EH (cell line): ENCODE measurements around the gene GCDH.
A peak's percentile ranks its signal among the peaks of the same experiment; 100 is the strongest.
"Not testable (repeated sequence)": the region's sequence is repeated elsewhere in the genome, so short reads cannot be mapped to it uniquely, and the experiment has no call there.

ENCODE experiments used
- DNase-seq: peaks from one replicate; pipeline ENCODE4 v3.0.0-alpha.2; 2015; ENCODE audit warnings: low read depth

The GCDH gene

GRCh38 chr19:12890787-12891552, at the start of gene GCDH:
TSS of gene GCDH (plus strand) at chr19:12891160. CDS start at chr19:12891305, 145 bp downstream.
- peak; percentile 99 for DNase-seq

- DNase-seq, result no peak
These were observed 48.4 kb upstream of the GCDH start for GRCh38 chr19:12842511-12842910.

DNA sequence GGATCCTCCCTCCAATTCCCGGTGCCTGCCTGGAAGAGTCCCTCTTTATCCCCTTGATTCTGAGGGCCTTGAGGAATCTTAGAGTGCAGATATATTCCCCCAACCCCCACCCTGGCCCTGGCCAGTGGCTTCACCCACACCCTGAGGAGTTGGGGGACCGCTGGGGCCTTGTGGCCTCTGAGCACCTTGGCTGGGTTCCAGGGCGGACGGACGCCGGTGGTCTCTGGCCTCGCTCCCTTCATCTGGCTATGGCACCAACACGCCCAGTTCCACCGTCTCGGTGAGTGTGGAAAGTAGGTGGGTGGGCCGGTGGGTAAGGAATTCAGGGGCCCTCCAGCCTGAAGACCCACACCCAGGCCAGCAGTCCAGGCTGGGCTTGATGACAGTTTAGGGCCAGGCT, 47.6 kb upstream of the GCDH start:
- DNase-seq, result no peak

DNA sequence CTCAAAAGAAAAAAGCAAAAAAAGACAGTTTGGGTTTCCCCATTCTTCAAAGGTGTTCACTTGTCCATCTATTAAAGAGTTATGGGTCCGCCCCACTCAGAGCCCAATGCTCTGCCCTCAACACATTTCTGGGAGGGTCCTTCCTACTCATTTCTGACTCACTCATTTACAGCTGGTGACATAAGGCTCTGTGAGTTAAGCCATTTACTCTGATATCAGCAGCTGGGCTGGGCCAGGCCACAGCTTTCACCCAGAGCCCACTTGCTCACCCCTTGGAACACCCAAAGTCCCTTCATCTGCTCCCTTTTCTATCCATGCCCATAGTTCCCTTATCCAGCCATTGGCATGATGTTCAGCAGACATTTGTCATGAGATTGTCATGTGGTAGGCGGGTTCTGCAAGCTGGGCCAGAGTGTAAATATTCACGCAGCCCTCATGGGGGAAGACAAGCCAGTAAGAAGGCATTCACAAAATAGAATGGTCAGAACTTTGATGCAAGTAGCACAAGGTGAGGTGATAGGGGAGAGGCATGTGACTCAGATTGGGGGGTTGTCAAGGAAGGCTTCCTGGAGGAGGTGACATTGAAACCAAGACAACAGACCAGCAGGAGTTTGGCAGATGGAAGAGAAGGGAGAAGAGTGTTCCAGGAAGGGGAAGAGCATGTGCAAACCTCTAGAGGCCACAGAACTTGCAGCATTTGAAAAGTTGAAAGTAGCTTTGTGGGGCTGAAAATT, 46.8 kb upstream of the GCDH start:
- no peak for DNase-seq

GRCh38 chr19:12846613-12847012, 44.3 kb upstream of the GCDH start:
- DNase-seq, result not testable (repeated sequence)

DNA sequence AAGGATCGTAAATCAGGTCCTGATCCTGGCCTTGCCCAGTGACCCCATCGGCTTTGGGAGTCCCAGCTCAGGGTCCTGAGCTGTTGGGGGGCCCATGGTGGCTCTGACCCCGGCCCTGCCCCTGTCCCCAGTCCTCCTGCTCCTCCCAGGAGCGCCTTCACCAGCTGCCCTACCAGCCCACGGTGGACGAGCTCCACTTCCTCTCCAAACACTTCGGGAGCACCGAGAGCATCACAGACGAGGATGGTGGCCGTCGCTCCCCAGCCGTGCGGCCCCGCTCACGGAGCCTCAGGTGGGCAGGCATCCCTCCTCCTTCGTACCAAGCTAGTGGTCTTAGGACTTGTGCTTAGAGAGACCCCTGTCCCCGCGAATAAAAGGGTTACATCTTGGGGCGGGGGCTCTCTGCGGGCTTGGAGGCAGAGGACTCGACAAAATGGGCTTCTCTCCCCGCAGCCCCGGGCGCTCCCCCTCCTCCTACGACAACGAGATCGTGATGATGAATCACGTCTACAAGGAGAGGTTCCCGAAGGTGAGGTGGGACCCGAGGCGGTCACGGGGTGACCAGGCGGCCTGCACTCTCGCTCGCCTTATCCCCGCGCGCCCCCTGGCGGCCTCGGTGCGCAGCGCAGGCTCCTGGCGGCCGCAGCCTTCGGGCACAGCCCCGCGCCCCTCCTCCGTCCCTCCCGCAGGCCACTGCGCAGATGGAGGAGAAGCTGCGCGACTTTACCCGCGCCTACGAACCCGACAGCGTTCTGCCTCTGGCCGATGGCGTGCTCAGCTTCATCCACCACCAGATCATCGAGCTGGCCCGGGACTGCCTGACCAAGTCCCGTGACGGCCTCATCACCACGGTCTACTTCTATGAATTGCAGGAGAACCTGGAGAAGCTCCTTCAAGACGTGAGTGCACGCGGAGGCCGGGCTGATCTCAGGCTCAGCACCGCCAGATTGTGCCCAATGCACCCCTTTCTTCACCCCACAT, 43.5 kb upstream of the GCDH start:
- peak; percentile 77 for DNase-seq

- DNase-seq, result no peak
These were observed 34.3 kb upstream of the GCDH start for GRCh38 chr19:12856653-12857052.

DNA sequence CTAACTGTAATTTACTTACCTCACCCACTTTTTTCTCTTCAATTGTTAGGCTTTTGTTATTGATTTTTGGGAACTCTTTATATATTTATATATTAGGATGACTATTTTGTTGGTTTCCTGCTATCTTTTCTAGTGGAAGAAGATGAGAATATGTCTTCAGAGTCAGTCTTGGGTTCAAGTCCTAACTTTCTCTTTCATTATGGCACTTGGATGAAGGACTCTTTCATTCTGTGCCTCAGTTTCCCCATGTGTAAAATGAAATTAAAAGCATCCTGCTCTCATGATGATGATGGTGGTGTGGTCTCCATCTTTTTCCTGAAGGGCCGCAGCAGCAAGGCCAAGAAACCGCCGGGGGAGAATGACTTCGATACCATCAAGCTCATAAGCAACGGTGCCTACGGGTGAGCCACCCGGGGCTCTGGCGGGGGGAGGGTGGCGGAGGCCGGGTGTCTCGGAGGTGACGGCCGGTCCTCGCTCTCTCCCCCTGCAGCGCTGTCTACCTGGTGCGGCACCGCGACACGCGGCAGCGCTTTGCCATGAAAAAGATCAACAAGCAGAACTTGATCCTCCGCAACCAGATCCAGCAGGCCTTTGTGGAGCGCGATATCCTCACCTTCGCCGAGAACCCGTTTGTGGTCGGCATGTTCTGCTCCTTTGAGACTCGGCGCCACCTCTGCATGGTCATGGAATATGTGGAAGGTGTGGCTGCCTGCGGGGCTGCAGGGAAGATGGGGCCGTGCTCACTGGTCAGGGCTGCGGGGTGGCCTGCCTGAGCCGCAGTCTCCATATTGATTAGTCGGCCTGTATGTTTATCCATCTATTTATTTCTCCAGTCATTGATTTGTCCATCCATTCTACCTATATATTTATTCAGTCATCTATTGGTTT, 32.7 kb upstream of the GCDH start:
- no peak for DNase-seq

DNA sequence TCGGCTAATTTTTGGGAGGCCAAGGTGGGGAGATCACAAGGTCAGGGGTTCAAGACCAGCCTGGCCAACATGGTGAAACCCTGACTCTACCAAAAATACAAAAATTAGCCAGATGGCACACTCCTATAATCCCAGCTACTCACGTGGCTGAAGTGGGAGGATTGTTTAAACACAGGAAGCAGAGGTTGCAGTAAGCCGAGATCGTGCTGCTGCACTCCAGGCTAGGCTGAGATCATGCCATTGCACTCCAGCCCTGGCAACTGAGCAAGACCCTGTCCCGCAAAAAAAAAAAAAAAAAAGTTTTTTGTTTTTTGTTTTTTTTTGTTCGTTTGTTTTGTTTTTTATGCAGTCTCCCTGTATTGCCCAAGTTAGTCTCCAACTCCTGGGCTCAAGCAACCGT, 31.4 kb upstream of the GCDH start:
- DNase-seq, result no peak

GRCh38 chr19:12864143-12864542, 26.8 kb upstream of the GCDH start:
- DNase-seq, result no peak

DNA sequence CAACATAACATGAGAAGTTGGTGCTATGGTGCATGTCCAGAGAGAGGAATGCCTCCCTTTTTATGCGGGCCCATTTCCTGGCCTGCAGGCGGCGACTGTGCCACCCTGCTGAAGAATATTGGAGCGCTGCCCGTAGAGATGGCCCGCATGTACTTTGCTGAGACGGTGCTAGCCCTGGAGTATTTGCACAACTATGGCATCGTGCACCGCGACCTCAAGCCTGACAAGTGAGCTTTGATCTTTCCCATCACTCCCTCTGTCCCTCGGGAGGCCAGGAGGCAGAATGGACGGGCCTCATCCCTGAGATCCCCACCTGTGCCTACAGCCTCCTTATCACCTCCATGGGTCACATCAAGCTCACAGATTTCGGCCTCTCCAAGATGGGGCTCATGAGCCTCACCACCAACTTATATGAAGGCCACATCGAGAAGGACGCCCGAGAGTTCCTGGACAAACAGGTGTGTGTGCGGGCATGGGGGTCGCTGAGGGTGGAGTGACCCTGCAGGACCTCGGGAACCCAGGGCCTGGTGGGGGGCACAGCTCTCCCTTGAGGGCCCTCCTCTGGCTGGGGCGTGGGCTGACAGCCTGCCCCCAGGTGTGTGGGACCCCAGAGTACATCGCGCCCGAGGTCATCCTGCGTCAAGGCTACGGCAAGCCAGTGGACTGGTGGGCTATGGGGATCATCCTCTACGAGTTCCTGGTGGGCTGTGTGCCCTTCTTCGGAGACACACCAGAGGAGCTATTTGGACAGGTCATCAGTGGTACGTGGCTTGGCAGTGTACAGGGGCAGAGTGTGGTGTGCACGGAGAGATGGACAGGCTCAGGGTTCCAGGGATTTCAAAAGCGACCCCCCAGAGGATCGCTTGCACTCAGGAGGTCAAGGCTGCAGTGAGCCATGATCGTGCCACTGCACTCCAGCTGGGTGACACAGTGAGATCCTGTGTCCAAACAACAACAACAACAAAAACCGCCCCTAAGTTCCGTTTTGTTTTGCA, 25.9 kb upstream of the GCDH start:
- no peak for DNase-seq

GRCh38 chr19:12865746-12866415, 25.1 kb upstream of the GCDH start:
- no peak for DNase-seq

- no peak for DNase-seq
These were observed 24.4 kb upstream of the GCDH start for GRCh38 chr19:12866416-12867119.

- peak; percentile 62 for DNase-seq
These were observed 23.6 kb upstream of the GCDH start for GRCh38 chr19:12867120-12868099.

GRCh38 chr19:12868540-12869112, 22.3 kb upstream of the GCDH start:
- peak; percentile 26 for DNase-seq

DNA sequence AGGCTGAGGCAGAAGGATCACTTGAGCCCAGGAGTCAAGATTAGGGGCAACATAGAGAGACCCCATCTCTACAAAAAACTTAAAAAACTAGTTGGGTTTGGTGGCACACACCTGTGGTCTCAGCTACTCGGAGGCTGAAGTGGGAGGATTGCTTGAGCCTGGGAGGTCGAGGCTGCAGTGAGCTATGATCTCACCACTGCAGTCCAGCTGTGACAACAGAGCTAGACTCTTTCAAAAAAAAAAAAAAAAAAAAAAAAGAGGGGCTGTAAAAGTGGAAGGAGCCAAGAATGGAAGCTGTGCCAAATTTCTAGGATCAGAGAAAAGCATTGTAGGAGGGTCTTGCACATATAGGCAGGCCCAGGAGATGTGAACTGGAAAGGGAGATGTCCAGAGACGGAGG, 19.3 kb upstream of the GCDH start:
- no peak for DNase-seq

- DNase-seq, result no peak
These were observed 18.7 kb upstream of the GCDH start for GRCh38 chr19:12872255-12872654.
